GM23338 (cell line): ENCODE data around the gene AVPR1A. TPM values are rescaled to one million over a fixed set of nuclear protein-coding genes. Genes with fewer than 3 reads are reported as not detected.

Experiments used
- ATAC-seq: fragments of 200-7000 bp; cut with Tn5 transposase; 3 replicates; pipeline ENCODE4 v1.9.1; 2020
- DNase-seq: peaks from one replicate; pipeline ENCODE4 v3.0.0-alpha.2; 2015; ENCODE audit warnings: low spot score
- H2AFZ ChIP-seq: fragments of 200-600 bp; sonication (generic); 2 replicates; pipeline ENCODE4 v1.8.0; 2016; ENCODE audit warnings: antibody characterized with exemption, mild to moderate bottlenecking, moderate library complexity
- H3F3A ChIP-seq: fragments of 200-600 bp; sonication (generic); replicated peaks from 2 replicates; pipeline ENCODE4 v1.8.0; 2017; ENCODE audit warnings: antibody characterized with exemption, mixed run types, low read depth
- H3K27ac ChIP-seq: fragments of 200-600 bp; sonication (generic); 2 replicates; pipeline ENCODE4 v1.6.1; 2016; ENCODE audit warnings: low read depth
- H3K27me3 ChIP-seq: fragments of 200-600 bp; sonication (generic); 2 replicates; pipeline ENCODE4 v1.8.0; 2016; ENCODE audit warnings: mild to moderate bottlenecking, mixed run types, moderate library complexity; ENCODE audit not compliant: insufficient read depth
- H3K36me3 ChIP-seq: fragments of 200-600 bp; sonication (generic); 2 replicates; pipeline ENCODE4 v1.8.0; 2016; ENCODE audit warnings: mild to moderate bottlenecking; ENCODE audit not compliant: insufficient read depth
- H3K4me1 ChIP-seq: fragments of 200-600 bp; sonication (generic); 2 replicates; pipeline ENCODE4 v1.8.0; 2016; ENCODE audit warnings: mild to moderate bottlenecking, moderate library complexity; ENCODE audit not compliant: insufficient read depth
- H3K4me2 ChIP-seq: fragments of 200-600 bp; sonication (generic); 2 replicates; pipeline ENCODE4 v1.7.1; 2017; ENCODE audit warnings: mixed run types
- H3K4me3 ChIP-seq: fragments of 200-600 bp; sonication (generic); 2 replicates; pipeline ENCODE4 v1.6.1; 2016; ENCODE audit warnings: mixed run types
- H3K79me2 ChIP-seq: fragments of 200-600 bp; sonication (generic); replicated peaks from 2 replicates; pipeline ENCODE4 v1.8.0; 2017; ENCODE audit warnings: mild to moderate bottlenecking; ENCODE audit not compliant: insufficient read depth
- H3K9me2 ChIP-seq: fragments of 200-600 bp; sonication (generic); 2 replicates; pipeline ENCODE4 v1.8.0; 2017; ENCODE audit not compliant: insufficient read depth
- H4K20me1 ChIP-seq: fragments of 200-600 bp; sonication (generic); replicated peaks from 2 replicates; pipeline ENCODE4 v1.8.0; 2017; ENCODE audit warnings: mild to moderate bottlenecking; ENCODE audit not compliant: insufficient read depth
- H3K27ac Mint-ChIP-seq: 2 replicates; pipeline ENCODE4 v1.8.0; 2020; ENCODE audit warnings: inconsistent platforms, mild to moderate bottlenecking, moderate library complexity, mixed read lengths
- H3K27me3 Mint-ChIP-seq: 3 replicates; pipeline ENCODE4 v1.8.0; 2022; ENCODE audit warnings: low read depth, mild to moderate bottlenecking, moderate library complexity, mixed read lengths, inconsistent platforms; ENCODE audit not compliant: insufficient read depth, poor library complexity
- H3K36me3 Mint-ChIP-seq: 3 replicates; pipeline ENCODE4 v1.8.0; 2021; ENCODE audit warnings: low read depth, mild to moderate bottlenecking, inconsistent platforms, moderate library complexity, mixed read lengths
- H3K4me1 Mint-ChIP-seq: 3 replicates; pipeline ENCODE4 v1.8.0; 2020; ENCODE audit warnings: mild to moderate bottlenecking, inconsistent platforms, mixed read lengths
- H3K4me3 Mint-ChIP-seq: 3 replicates; pipeline ENCODE4 v1.8.0; 2021; ENCODE audit warnings: moderate library complexity, mild to moderate bottlenecking, inconsistent platforms, mixed read lengths
- H3K9me3 Mint-ChIP-seq: 3 replicates; pipeline ENCODE4 v1.8.0; 2020; ENCODE audit warnings: moderate library complexity, mild to moderate bottlenecking, inconsistent platforms, mixed read lengths
- CREB1 ChIP-seq: fragments of 250-450 bp; sonication (Bioruptor Pico); IDR thresholded peaks from 2 replicates; pipeline ENCODE4 v1.5.0; 2020; ENCODE audit warnings: low read depth, mild to moderate bottlenecking, moderate library complexity
- EZH2 ChIP-seq: fragments of 200-600 bp; sonication (generic); IDR thresholded peaks from one replicate; pipeline ENCODE4 v1.8.0; 2017; ENCODE audit warnings: antibody characterized with exemption, mild to moderate bottlenecking, low read depth; ENCODE audit not compliant: unreplicated experiment
- EZH2phosphoT487 ChIP-seq: fragments of 200-600 bp; sonication (generic); IDR thresholded peaks from one replicate; pipeline ENCODE4 v1.8.1; 2018; ENCODE audit warnings: antibody characterized with exemption; ENCODE audit not compliant: unreplicated experiment
- JUNB ChIP-seq: IDR thresholded peaks from one replicate; pipeline ENCODE4 v1.6.1; 2016; ENCODE audit warnings: antibody characterized with exemption; ENCODE audit not compliant: unreplicated experiment
- NANOG ChIP-seq: IDR thresholded peaks from 2 replicates; pipeline ENCODE4 v1.6.1; 2016; ENCODE audit warnings: antibody characterized with exemption, borderline replicate concordance
- POLR2AphosphoS5 ChIP-seq: IDR thresholded peaks from 2 replicates; pipeline ENCODE4 v1.6.1; 2016; ENCODE audit warnings: antibody characterized with exemption, low read depth
- STAT1 ChIP-seq: IDR thresholded peaks from one replicate; pipeline ENCODE4 v1.6.1; 2016; ENCODE audit warnings: antibody characterized with exemption; ENCODE audit not compliant: unreplicated experiment
- ZNF114 ChIP-seq: fragments of 250-450 bp; sonication (Bioruptor Pico); IDR thresholded peaks from 2 replicates; pipeline ENCODE4 v1.5.0; 2020; ENCODE audit warnings: mild to moderate bottlenecking, moderate library complexity
- ZNF331 ChIP-seq: fragments of 250-450 bp; sonication (Bioruptor Pico); IDR thresholded peaks from 2 replicates; pipeline ENCODE4 v1.5.0; 2020; ENCODE audit warnings: low read depth, mild to moderate bottlenecking, moderate library complexity
- polyA plus RNA-seq: library from polyadenylated mRNA; unstranded; fragments of >200 nt; fragmentation: Nextera tagmentation; extraction: Ambion mirVana; gene quantifications from 2 replicates; pipeline ENCODE4 v1.2.1, GENCODE V29; 2016
- total RNA-seq: library from RNA; depleted of rRNA; stranded (reverse); fragments of >200 nt; shearing (Covaris generic); gene quantifications from 2 replicates; pipeline ENCODE4 v1.2.3, GENCODE V29; 2014
- TF ChIP-seq, protein P1 (sequence below): IDR thresholded peaks from one replicate; pipeline ENCODE4 v1.6.1; 2018; ENCODE audit warnings: antibody characterized with exemption; ENCODE audit not compliant: unreplicated experiment
- TF ChIP-seq, protein P2 (sequence below): IDR thresholded peaks from 2 replicates; pipeline ENCODE4 v1.6.1; 2016; ENCODE audit warnings: antibody characterized with exemption
- TF ChIP-seq, protein P3 (sequence below): fragments of 250-450 bp; sonication (Bioruptor Pico); IDR thresholded peaks from 2 replicates; pipeline ENCODE4 v1.5.0; 2020; ENCODE audit warnings: mild to moderate bottlenecking, moderate library complexity
- TF ChIP-seq, protein P4 (sequence below), 2 experiments: fragments of 200-600 bp in 1 of 2; sonication (generic) in 1 of 2; conservative IDR thresholded peaks; 2 replicates each; pipeline versions ENCODE4 v1.5.1 to v1.6.1; 2016 to 2017; ENCODE audit warnings: antibody characterized with exemption in 2 of 2, low read depth in 2 of 2, mild to moderate bottlenecking in 2 of 2, moderate library complexity in 1 of 2

Gene AVPR1A
- total and polyA plus RNA-seq, 2 experiments from 2014 or later = 0.24 TPM; not detected in 1

DNA sequence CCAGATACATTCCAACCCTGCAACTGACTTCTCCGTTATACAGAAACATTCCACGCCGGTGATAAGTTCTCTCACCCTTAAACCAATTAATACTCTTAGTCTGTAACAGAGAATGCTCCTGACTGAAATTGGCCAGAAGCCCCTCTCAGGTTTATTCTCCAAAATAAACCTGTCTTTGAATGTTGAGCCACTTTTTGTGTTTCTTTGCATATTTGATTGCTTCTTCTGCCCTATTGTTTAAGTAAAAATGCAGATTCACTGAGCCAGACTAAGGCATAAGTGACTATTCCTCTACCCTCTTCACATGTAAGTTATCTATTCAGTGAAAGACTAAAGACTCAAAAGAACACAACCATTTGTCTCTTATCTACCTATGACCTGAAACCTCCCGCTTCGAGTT is 3.6 kb upstream of the AVPR1A start:
- Histone ChIP-seq H3K4me2 (no peak overlapping the region), H3K79me2 (no peaks in the 10 kb centered on the region), H3K4me1 (0 out of 2 replicates have a peak, but pooled peaks cover 5% of the 10 kb centered on the region), H3K9me2 (0 out of 2 replicates have a peak, but pooled peaks cover 4% of the 10 kb centered on the region), H3K27me3 (peaks cover 33% of the 10 kb centered on the region), H3K4me3 (no peak overlapping the region), H2AFZ (no peak overlapping the region), H3K27ac (no peak overlapping the region), H4K20me1 (no peaks in the 10 kb centered on the region), H3F3A (0 out of 2 replicates have a peak, but pooled peaks cover 7% of the 10 kb centered on the region), H3K36me3 (no peaks in the 10 kb centered on the region)
- no peak overlapping the region for H3K4me3 Mint-ChIP-seq
- H3K4me1 Mint-ChIP-seq = peaks cover 15% of the 10 kb centered on the region
- H3K27me3 Mint-ChIP-seq = peaks cover 26% of the 10 kb centered on the region
- H3K9me3 Mint-ChIP-seq = peaks cover 19% of the 10 kb centered on the region
- ATAC-seq (no peak), DNase-seq (no peak)
- peaks cover 11% of the 10 kb centered on the region; the same call in 2 of the 3 replicates for H3K36me3 Mint-ChIP-seq
- TF ChIP-seq, protein P1, sequence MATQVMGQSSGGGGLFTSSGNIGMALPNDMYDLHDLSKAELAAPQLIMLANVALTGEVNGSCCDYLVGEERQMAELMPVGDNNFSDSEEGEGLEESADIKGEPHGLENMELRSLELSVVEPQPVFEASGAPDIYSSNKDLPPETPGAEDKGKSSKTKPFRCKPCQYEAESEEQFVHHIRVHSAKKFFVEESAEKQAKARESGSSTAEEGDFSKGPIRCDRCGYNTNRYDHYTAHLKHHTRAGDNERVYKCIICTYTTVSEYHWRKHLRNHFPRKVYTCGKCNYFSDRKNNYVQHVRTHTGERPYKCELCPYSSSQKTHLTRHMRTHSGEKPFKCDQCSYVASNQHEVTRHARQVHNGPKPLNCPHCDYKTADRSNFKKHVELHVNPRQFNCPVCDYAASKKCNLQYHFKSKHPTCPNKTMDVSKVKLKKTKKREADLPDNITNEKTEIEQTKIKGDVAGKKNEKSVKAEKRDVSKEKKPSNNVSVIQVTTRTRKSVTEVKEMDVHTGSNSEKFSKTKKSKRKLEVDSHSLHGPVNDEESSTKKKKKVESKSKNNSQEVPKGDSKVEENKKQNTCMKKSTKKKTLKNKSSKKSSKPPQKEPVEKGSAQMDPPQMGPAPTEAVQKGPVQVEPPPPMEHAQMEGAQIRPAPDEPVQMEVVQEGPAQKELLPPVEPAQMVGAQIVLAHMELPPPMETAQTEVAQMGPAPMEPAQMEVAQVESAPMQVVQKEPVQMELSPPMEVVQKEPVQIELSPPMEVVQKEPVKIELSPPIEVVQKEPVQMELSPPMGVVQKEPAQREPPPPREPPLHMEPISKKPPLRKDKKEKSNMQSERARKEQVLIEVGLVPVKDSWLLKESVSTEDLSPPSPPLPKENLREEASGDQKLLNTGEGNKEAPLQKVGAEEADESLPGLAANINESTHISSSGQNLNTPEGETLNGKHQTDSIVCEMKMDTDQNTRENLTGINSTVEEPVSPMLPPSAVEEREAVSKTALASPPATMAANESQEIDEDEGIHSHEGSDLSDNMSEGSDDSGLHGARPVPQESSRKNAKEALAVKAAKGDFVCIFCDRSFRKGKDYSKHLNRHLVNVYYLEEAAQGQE = no peak
- TF ChIP-seq NANOG (no peak), EZH2phosphoT487 (no peak), CREB1 (no peak), STAT1 (no peak), EZH2 (no peak), JUNB (no peak), ZNF331 (CRISPR knock-in tag) (no peak), ZNF114 (CRISPR knock-in tag) (no peak), POLR2AphosphoS5 (no peak)
- TF ChIP-seq, protein P2, sequence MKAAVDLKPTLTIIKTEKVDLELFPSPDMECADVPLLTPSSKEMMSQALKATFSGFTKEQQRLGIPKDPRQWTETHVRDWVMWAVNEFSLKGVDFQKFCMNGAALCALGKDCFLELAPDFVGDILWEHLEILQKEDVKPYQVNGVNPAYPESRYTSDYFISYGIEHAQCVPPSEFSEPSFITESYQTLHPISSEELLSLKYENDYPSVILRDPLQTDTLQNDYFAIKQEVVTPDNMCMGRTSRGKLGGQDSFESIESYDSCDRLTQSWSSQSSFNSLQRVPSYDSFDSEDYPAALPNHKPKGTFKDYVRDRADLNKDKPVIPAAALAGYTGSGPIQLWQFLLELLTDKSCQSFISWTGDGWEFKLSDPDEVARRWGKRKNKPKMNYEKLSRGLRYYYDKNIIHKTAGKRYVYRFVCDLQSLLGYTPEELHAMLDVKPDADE = no peak
- TF ChIP-seq, protein P3, sequence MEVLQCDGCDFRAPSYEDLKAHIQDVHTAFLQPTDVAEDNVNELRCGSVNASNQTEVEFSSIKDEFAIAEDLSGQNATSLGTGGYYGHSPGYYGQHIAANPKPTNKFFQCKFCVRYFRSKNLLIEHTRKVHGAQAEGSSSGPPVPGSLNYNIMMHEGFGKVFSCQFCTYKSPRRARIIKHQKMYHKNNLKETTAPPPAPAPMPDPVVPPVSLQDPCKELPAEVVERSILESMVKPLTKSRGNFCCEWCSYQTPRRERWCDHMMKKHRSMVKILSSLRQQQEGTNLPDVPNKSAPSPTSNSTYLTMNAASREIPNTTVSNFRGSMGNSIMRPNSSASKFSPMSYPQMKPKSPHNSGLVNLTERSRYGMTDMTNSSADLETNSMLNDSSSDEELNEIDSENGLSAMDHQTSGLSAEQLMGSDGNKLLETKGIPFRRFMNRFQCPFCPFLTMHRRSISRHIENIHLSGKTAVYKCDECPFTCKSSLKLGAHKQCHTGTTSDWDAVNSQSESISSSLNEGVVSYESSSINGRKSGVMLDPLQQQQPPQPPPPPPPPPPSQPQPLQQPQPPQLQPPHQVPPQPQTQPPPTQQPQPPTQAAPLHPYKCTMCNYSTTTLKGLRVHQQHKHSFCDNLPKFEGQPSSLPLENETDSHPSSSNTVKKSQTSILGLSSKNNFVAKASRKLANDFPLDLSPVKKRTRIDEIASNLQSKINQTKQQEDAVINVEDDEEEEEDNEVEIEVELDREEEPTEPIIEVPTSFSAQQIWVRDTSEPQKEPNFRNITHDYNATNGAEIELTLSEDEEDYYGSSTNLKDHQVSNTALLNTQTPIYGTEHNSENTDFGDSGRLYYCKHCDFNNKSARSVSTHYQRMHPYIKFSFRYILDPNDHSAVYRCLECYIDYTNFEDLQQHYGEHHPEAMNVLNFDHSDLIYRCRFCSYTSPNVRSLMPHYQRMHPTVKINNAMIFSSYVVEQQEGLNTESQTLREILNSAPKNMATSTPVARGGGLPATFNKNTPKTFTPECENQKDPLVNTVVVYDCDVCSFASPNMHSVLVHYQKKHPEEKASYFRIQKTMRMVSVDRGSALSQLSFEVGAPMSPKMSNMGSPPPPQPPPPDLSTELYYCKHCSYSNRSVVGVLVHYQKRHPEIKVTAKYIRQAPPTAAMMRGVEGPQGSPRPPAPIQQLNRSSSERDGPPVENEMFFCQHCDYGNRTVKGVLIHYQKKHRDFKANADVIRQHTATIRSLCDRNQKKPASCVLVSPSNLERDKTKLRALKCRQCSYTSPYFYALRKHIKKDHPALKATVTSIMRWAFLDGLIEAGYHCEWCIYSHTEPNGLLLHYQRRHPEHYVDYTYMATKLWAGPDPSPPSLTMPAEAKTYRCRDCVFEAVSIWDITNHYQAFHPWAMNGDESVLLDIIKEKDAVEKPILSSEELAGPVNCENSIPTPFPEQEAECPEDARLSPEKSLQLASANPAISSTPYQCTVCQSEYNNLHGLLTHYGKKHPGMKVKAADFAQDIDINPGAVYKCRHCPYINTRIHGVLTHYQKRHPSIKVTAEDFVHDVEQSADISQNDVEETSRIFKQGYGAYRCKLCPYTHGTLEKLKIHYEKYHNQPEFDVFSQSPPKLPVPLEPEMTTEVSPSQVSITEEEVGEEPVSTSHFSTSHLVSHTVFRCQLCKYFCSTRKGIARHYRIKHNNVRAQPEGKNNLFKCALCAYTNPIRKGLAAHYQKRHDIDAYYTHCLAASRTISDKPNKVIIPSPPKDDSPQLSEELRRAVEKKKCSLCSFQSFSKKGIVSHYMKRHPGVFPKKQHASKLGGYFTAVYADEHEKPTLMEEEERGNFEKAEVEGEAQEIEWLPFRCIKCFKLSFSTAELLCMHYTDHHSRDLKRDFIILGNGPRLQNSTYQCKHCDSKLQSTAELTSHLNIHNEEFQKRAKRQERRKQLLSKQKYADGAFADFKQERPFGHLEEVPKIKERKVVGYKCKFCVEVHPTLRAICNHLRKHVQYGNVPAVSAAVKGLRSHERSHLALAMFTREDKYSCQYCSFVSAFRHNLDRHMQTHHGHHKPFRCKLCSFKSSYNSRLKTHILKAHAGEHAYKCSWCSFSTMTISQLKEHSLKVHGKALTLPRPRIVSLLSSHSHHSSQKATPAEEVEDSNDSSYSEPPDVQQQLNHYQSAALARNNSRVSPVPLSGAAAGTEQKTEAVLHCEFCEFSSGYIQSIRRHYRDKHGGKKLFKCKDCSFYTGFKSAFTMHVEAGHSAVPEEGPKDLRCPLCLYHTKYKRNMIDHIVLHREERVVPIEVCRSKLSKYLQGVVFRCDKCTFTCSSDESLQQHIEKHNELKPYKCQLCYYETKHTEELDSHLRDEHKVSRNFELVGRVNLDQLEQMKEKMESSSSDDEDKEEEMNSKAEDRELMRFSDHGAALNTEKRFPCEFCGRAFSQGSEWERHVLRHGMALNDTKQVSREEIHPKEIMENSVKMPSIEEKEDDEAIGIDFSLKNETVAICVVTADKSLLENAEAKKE = no peak
- TF ChIP-seq, protein P4, sequence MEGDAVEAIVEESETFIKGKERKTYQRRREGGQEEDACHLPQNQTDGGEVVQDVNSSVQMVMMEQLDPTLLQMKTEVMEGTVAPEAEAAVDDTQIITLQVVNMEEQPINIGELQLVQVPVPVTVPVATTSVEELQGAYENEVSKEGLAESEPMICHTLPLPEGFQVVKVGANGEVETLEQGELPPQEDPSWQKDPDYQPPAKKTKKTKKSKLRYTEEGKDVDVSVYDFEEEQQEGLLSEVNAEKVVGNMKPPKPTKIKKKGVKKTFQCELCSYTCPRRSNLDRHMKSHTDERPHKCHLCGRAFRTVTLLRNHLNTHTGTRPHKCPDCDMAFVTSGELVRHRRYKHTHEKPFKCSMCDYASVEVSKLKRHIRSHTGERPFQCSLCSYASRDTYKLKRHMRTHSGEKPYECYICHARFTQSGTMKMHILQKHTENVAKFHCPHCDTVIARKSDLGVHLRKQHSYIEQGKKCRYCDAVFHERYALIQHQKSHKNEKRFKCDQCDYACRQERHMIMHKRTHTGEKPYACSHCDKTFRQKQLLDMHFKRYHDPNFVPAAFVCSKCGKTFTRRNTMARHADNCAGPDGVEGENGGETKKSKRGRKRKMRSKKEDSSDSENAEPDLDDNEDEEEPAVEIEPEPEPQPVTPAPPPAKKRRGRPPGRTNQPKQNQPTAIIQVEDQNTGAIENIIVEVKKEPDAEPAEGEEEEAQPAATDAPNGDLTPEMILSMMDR (conservative IDR thresholded peaks at IDR 0.05; ENCODE audit: low read depth in 2 of 2) = no peak
- no peak overlapping the region for H3K27ac Mint-ChIP-seq
